NB4 (cell line): ENCODE results near the gene OVCA2.

ENCODE experiments used
- CTCF ChIP-seq: IDR thresholded peaks from one replicate; pipeline ENCODE4 v1.5.1; 2012; ENCODE audit warnings: low read depth, low read length
- MAX ChIP-seq: IDR thresholded peaks from 2 replicates; pipeline ENCODE4 v1.6.1; 2011; ENCODE audit warnings: low read depth, low read length

- TF ChIP-seq CTCF (no peak), MAX (no peak)
Measured at GRCh38 chr17:2023692-2024571, 17.9 kb upstream of the OVCA2 start.
